Measurements from ENCODE around the gene NEUROG3. TPM values are rescaled to one million over a fixed set of nuclear protein-coding genes. Genes with fewer than 3 reads are reported as not detected.

NEUROG3 gene, protein sequence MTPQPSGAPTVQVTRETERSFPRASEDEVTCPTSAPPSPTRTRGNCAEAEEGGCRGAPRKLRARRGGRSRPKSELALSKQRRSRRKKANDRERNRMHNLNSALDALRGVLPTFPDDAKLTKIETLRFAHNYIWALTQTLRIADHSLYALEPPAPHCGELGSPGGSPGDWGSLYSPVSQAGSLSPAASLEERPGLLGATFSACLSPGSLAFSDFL
- total RNA-seq (2022; extraction: Qiagen RNA extraction) = not detected in 5 replicates

DNA sequence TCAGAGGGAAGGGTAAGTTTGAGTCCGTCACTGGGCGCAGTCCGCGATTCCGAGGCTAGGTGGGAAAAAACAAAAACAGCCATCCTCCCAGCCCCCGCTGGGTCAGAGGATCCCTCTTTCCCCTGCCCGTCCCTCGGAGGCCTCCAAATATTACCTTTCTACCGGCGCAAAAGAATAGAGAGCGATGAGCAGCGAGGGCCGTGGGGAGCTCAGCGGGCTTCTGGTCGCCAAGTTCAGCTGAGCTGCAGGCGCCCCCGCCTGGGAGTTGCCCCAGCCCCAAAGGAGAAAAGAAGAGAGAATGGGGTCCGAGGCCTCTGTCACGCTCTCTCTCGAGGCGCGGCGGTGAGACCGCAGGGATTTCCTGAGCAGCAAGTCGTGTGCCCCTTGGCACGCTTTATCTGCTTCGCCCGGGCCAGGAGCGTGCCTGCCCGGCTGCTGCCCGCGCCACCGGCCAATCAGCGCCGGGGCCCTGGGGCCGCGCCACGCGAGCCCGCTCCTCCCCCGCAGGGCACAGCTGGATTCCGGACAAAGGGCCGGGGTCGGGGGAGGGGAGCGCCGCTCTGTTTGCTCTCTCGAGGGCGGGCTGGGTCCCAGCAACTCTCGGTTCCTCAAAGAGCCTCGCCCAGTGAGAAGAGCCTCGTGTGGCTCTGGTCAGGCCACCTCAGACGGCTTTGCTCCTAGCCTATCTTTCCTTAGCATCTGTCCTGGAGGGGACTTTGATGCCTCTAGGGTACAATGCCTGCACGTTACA, at the start of gene NEUROG3:
Gene NEUROG3 (minus strand): TSS at position 367 of the 751 bp plus-strand sequence. CDS start 379 bp downstream, outside the sequence.

Other genes with a start within 250 kb of the NEUROG3 start
- gene TACR2, start 156.5 kb downstream of the NEUROG3 start, total RNA-seq (2022; extraction: Qiagen RNA extraction) = 0.13 to 0.21 TPM (median 0.16 TPM) in 4 of 5 replicates, not detected in the other
- gene TSPAN15, start 122.0 kb downstream of the NEUROG3 start, total RNA-seq (2022; extraction: Qiagen RNA extraction) = 85.5 to 106 TPM (median 104 TPM) in 5 replicates
- 15.8 to 18.1 TPM (median 17.1 TPM) in 5 replicates for gene FAM241B, start 56.8 kb upstream of the NEUROG3 start, total RNA-seq (2022; extraction: Qiagen RNA extraction)
- gene COL13A1, start 228.5 kb upstream of the NEUROG3 start, total RNA-seq (2022; extraction: Qiagen RNA extraction) = 0.17 to 0.32 TPM (median 0.29 TPM) in 5 replicates